ENCODE data around the gene KCNG2.

Gene KCNG2

GRCh38 chr18:79814373-79814772 lies 16.6 kb downstream of the KCNG2 start:
- no peak for TF ChIP-seq CTCF (IDR thresholded peaks at IDR 0.05; ENCODE audit: low read length)
- no peaks in the 10 kb centered on the region for H4K20me1 ChIP-seq (ENCODE audit: insufficient read depth, low read length)
- H3K36me3 ChIP-seq (ENCODE audit: insufficient read depth, low read length): no peaks in the 10 kb centered on the region
- no peaks in the 10 kb centered on the region for H3K9me3 ChIP-seq (ENCODE audit: low read length)
- H3F3A ChIP-seq (ENCODE audit: insufficient read depth, low read length): no peaks in the 10 kb centered on the region
- H3K9me2 ChIP-seq (ENCODE audit: low read depth, low read length): no peaks in the 10 kb centered on the region
- H3K9ac ChIP-seq (ENCODE audit: low read length): no peak overlapping the region
- no peak overlapping the region for H3K4me3 ChIP-seq (ENCODE audit: low read depth, low read length, poor library complexity, severe bottlenecking)
- no peak overlapping the region for H3K27ac ChIP-seq (ENCODE audit: low read depth, low read length, poor library complexity, severe bottlenecking)
- no peak overlapping the region for H3K4me2 ChIP-seq (ENCODE audit: low read length)
- H3K27me3 ChIP-seq (ENCODE audit: insufficient read depth, low read length): peaks cover 12% of the 10 kb centered on the region
- H2AFZ ChIP-seq (ENCODE audit: low read length): no peak overlapping the region
- no peaks in the 10 kb centered on the region for H3K79me2 ChIP-seq (ENCODE audit: insufficient read depth, low read length)
- peaks cover 11% of the 10 kb centered on the region for H3K4me1 ChIP-seq (ENCODE audit: insufficient read depth, low read length, severe bottlenecking)

- no peaks in the 10 kb centered on the region for H3K36me3 ChIP-seq (ENCODE audit: insufficient read depth, low read length)
- H4K20me1 ChIP-seq (ENCODE audit: insufficient read depth, low read length): no peaks in the 10 kb centered on the region
- H3K27me3 ChIP-seq (ENCODE audit: insufficient read depth, low read length): peaks cover 12% of the 10 kb centered on the region
- no peak overlapping the region for H3K4me3 ChIP-seq (ENCODE audit: low read depth, low read length, poor library complexity, severe bottlenecking)
- no peak overlapping the region for H3K9ac ChIP-seq (ENCODE audit: low read length)
- no peak overlapping the region for H3K4me2 ChIP-seq (ENCODE audit: low read length)
- no peaks in the 10 kb centered on the region for H3K9me2 ChIP-seq (ENCODE audit: low read depth, low read length)
- peaks cover 21% of the 10 kb centered on the region for H3K4me1 ChIP-seq (ENCODE audit: insufficient read depth, low read length, severe bottlenecking)
- H3K27ac ChIP-seq (ENCODE audit: low read depth, low read length, poor library complexity, severe bottlenecking): no peak overlapping the region
- H3K79me2 ChIP-seq (ENCODE audit: insufficient read depth, low read length): no peaks in the 10 kb centered on the region
- no peaks in the 10 kb centered on the region for H3K9me3 ChIP-seq (ENCODE audit: low read length)
- H2AFZ ChIP-seq (ENCODE audit: low read length): no peak overlapping the region
- no peak for TF ChIP-seq CTCF (IDR thresholded peaks at IDR 0.05; ENCODE audit: low read length)
- no peak for TF ChIP-seq EZH2 (IDR thresholded peaks at IDR 0.05; ENCODE audit: borderline replicate concordance, low read length)
- no peaks in the 10 kb centered on the region for H3F3A ChIP-seq (ENCODE audit: insufficient read depth, low read length)
Observed at GRCh38 chr18:79815657-79816056, 17.9 kb downstream of the KCNG2 start.

GRCh38 chr18:79816092-79816491 lies 18.4 kb downstream of the KCNG2 start:
- H3K27me3 ChIP-seq (ENCODE audit: insufficient read depth, low read length): peaks cover 12% of the 10 kb centered on the region
- no peaks in the 10 kb centered on the region for H3K79me2 ChIP-seq (ENCODE audit: insufficient read depth, low read length)
- H3K9me3 ChIP-seq (ENCODE audit: low read length): no peaks in the 10 kb centered on the region
- no peaks in the 10 kb centered on the region for H3K9me2 ChIP-seq (ENCODE audit: low read depth, low read length)
- H3K36me3 ChIP-seq (ENCODE audit: insufficient read depth, low read length): no peaks in the 10 kb centered on the region
- no peak for TF ChIP-seq EZH2 (IDR thresholded peaks at IDR 0.05; ENCODE audit: borderline replicate concordance, low read length)
- H3K9ac ChIP-seq (ENCODE audit: low read length): no peak overlapping the region
- no peaks in the 10 kb centered on the region for H4K20me1 ChIP-seq (ENCODE audit: insufficient read depth, low read length)
- H2AFZ ChIP-seq (ENCODE audit: low read length): no peak overlapping the region
- no peak overlapping the region for H3K4me3 ChIP-seq (ENCODE audit: low read depth, low read length, poor library complexity, severe bottlenecking)
- H3F3A ChIP-seq (ENCODE audit: insufficient read depth, low read length): no peaks in the 10 kb centered on the region
- peaks cover 21% of the 10 kb centered on the region for H3K4me1 ChIP-seq (ENCODE audit: insufficient read depth, low read length, severe bottlenecking)
- no peak overlapping the region for H3K27ac ChIP-seq (ENCODE audit: low read depth, low read length, poor library complexity, severe bottlenecking)
- no peak overlapping the region for H3K4me2 ChIP-seq (ENCODE audit: low read length)

GRCh38 chr18:79816981-79817606 lies 19.4 kb downstream of the KCNG2 start:
- Histone ChIP-seq H3K27ac (ENCODE audit: low read depth, low read length, poor library complexity, severe bottlenecking) (no peak overlapping the region), H3K4me1 (ENCODE audit: insufficient read depth, low read length, severe bottlenecking) (peaks cover 21% of the 10 kb centered on the region), H3K36me3 (ENCODE audit: insufficient read depth, low read length) (no peaks in the 10 kb centered on the region), H3K4me3 (ENCODE audit: low read depth, low read length, poor library complexity, severe bottlenecking) (no peak overlapping the region), H3K27me3 (ENCODE audit: insufficient read depth, low read length) (peaks cover 12% of the 10 kb centered on the region), H3K4me2 (ENCODE audit: low read length) (no peak overlapping the region), H3K9me3 (ENCODE audit: low read length) (no peaks in the 10 kb centered on the region), H3K79me2 (ENCODE audit: insufficient read depth, low read length) (no peaks in the 10 kb centered on the region), H3K9ac (ENCODE audit: low read length) (no peak overlapping the region), H4K20me1 (ENCODE audit: insufficient read depth, low read length) (no peaks in the 10 kb centered on the region), H2AFZ (ENCODE audit: low read length) (no peak overlapping the region), H3K9me2 (ENCODE audit: low read depth, low read length) (no peaks in the 10 kb centered on the region), H3F3A (ENCODE audit: insufficient read depth, low read length) (no peaks in the 10 kb centered on the region)
- TF ChIP-seq EZH2 (IDR thresholded peaks at IDR 0.05; ENCODE audit: borderline replicate concordance, low read length): no peak
- no peak for TF ChIP-seq CTCF (IDR thresholded peaks at IDR 0.05; ENCODE audit: low read length)
